CD1c-positive myeloid dendritic cell (primary cell): ENCODE results near the gene EIF5A.

Source experiments
- DNase-seq: peaks from one replicate; pipeline ENCODE4 v3.0.0-alpha.2; 2016; ENCODE audit errors: extremely low spot score

EIF5A gene

DNA sequence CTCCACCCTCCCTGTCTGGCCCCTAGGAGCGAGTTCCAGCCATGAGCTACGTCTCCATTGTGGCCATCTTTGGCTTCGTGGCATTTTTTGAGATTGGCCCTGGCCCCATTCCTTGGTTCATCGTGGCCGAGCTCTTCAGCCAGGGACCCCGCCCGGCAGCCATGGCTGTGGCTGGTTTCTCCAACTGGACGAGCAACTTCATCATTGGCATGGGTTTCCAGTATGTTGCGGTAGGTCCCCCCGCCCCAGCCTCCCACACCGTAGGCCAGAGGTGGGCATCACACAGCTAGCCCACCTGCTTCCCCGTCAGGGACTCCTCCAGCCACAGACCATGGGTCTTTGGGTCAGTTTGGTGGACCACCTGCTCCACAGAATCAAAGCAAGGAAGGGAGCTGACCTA, 21.7 kb upstream of the EIF5A start:
- DNase-seq, result no peak

GRCh38 chr17:7289256-7290032, 18.0 kb upstream of the EIF5A start:
- DNase-seq, result no peak

DNA sequence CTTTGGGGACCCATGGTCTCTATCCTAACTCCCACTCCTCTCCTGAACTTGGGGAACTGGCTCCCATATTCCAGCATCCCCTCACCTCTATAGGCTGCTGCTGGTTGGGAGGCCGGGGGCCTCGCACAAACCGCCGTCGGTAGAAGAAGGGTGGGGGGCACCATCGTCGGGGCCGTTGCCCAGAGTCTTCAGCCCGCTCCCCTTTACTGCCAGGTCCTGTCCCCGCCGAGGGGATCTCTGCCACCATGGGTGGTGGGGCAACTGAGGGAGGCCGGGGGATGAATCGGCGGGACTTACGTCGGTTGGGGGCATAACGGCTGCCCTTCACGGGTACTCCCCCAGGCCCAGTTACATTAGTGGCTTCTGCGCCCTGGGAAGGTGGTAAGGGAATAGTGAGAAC, 17.3 kb upstream of the EIF5A start:
- DNase-seq, result no peak

- DNase-seq, result no peak
Measured at GRCh38 chr17:7290685-7291084, 16.7 kb upstream of the EIF5A start.

- DNase-seq, result no peak
Measured at GRCh38 chr17:7292194-7292593, 15.2 kb upstream of the EIF5A start.

DNA sequence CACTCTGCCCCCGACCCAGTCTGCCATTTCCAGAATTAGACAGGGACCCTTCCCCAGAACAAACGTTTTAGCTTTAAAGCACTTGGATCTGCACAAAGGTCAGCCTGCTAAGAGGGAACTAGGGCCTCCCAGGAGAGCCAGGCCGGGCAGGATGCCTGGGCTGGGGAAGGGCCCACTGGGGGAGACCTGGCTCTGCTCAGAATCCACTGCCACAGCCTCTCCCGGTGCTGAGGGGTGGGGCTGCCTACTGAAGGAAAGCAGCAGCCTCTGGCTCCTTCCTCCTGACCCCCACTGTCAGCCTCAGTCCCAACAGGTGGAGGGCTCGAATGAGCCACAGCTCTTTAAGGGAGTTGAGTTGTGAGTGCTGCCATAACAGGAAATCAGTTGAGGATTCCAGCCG, 14.7 kb upstream of the EIF5A start:
- DNase-seq, result no peak

DNA sequence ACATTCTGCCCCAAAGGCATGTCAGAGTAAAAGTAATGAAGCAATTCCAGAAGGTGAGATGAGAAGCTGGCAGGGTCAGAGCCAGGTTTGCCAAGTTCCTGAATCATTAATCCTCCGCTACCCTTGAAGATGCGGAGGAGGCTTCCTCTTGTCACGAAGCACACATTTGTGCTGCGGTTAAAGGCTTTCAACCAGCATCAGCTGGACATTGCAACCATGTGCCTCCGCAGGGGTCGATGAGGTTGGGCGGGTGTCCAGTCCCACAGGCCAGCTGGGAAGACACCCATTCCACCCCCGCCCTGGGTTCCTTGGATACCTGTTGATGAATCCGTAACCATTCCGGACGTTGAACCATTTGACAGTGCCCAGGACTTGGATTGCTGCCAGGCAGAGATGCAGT, 14.3 kb upstream of the EIF5A start:
- no peak for DNase-seq

GRCh38 chr17:7293816-7294613, 13.4 kb upstream of the EIF5A start:
- no peak for DNase-seq

GRCh38 chr17:7294614-7295153, 12.7 kb upstream of the EIF5A start, which contains the start of gene YBX2:
TSS of gene YBX2 (minus strand) at chr17:7294639. CDS start at chr17:7294500, 139 bp downstream.
- DNase-seq, result peak; percentile 45

GRCh38 chr17:7295230-7296180, 11.9 kb upstream of the EIF5A start:
- DNase-seq, result no peak

DNA sequence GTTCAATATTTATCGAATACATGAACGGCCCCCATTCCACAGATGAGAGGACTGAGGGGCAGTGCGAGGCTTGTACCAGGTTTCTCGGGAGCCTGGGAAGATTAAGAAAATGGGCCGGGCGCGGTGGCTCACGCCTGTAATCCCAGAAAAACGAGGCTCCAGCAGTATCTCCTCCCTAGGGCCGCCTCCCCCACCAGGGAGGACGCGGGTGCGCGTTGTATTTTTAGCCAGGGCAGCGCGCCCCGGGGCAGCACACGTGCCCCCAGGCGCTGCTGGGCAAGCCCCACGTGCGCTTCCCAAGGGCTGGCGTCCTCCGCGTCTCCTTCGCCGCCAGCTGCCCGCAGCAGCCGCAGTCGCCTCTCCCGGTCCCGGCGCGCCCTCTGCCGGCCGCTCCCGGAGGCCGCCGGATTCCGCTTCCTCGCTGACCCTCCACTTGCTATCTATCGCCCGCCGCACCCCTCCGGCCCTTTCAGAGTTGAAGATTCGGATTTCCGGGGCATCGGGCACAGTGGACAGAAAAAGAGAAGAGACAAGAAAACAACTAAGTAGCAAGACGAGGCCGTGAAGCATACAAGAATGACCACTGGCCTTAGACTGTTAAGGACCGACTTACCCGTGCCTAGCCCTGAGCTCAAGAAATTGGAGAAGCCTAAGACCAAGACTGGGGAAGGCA, 11.1 kb upstream of the EIF5A start:
- DNase-seq, result peak; percentile 90

DNA sequence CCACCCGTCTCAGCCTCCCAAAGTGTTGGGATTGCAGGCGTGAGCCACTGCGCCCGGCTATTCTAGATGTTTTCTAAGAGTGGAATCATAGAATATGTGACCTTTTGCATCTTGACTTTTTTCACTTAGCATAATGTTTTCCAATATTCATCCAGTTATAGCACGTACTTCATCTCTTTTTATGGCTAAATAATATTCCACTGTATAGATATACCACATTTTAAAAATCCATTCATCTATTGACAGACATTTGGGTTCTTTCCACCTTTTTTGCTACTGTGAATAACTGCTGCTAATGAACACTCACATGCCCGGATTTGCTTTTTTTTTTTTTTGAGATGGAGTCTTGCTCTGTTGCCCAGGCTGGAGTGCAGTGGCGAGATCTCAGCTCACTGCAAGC, 3.2 kb upstream of the EIF5A start:
- DNase-seq, result no peak

- DNase-seq, result peak; percentile 70
Measured at GRCh38 chr17:7307686-7308624, 527 bp downstream of the EIF5A start.

GRCh38 chr17:7308625-7309433, 1.4 kb downstream of the EIF5A start:
- DNase-seq, result peak; percentile 83

- no peak for DNase-seq
Measured at GRCh38 chr17:7309628-7310027, 2.2 kb downstream of the EIF5A start.

GRCh38 chr17:7311110-7311705, 3.8 kb downstream of the EIF5A start:
- no peak for DNase-seq

DNA sequence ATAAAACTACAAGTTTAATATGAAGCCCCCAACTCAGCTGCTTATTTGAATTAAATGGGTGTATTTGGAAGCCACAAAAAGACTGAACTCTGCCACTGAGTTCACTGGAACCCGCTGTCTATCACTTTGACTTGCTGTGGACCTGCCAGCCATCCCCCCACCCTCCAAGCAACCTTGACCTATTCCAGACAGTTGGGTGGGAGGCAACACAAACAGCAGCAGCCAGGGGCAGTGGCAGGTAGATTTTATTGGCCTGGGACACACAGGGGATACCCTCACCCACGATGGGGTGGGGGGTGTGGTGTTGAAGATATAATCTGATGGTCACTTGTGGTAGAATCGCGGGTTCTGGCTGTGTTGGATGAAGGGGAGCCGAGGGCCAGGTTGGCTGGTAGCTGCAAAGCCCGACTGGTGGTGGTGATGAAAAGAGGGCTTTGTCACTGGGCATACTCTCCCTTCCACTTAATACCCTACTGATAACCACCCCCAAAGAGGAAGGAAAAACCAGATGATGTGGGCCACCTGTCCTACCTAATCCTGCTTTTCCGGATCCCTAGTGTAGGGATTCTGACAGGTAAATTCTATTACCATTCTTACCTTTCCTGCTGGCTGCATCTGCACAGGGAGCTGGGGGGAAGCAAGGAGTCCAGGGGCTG, 5.1 kb downstream of the EIF5A start:
- DNase-seq, result no peak
